ENCODE data around the gene ZMIZ1.

Gene ZMIZ1

GRCh38 chr10:79318369-79318768 is 249.6 kb downstream of the ZMIZ1 start:
- H3K4me3 ChIP-seq (ENCODE audit: insufficient read length, low read depth), result no peak overlapping the region
- H3K9ac ChIP-seq (ENCODE audit: insufficient read length, low read depth), result no peak overlapping the region
- peaks cover 21% of the 10 kb centered on the region for H3K36me3 ChIP-seq (ENCODE audit: insufficient read depth, insufficient read length, low read length)
- no peak for DNase-seq (ENCODE audit: low read depth, low spot score)
- H3K27me3 ChIP-seq (ENCODE audit: insufficient read depth, insufficient read length), result peaks cover 4% of the 10 kb centered on the region
- H3K4me1 ChIP-seq (ENCODE audit: insufficient read depth, insufficient read length), result peaks cover 13% of the 10 kb centered on the region
- no peaks in the 10 kb centered on the region for H3K9me3 ChIP-seq (ENCODE audit: insufficient read depth, low read length)
- TF ChIP-seq ZNF274 (IDR thresholded peaks at IDR 0.05; ENCODE audit: low read depth, low read length) (no peak), YY1 (IDR thresholded peaks at IDR 0.05; ENCODE audit: insufficient read depth, insufficient read length) (no peak), SUZ12 (IDR thresholded peaks at IDR 0.05; ENCODE audit: extremely low read depth, insufficient read depth, insufficient read length) (no peak)

DNA sequence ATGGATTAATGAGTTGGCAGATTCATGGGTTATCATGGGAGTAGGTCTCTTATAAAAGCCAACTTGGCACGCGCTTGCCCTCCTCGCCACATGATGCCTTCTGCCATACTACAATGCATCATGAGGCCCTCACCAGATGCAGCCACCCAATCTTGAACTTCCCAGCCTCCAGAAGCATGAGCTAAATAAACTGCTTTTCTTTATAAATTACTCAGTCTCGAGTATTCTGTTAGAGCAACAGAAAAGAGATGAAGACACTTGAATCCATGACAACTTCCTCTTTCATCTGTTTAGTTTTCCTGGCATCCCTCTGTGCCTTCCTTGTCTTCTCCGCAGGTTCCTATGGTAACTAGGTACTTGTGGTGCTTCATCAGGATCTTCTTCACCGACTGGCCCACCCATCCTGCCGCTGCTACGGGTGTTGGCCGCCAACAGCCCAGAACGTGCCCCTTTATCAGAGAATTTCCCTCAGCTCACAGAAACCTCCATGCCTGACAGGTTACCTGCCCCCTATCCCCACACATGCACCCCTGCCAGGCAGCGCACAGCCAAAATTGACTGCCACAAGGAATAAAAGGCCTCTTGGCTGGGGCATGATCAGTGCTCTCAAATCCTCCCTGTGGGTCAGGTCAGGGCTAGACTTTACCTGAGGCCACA is 250.5 kb downstream of the ZMIZ1 start:
- no peaks in the 10 kb centered on the region for H3K9me3 ChIP-seq (ENCODE audit: insufficient read depth, low read length)
- H3K36me3 ChIP-seq (ENCODE audit: insufficient read depth, insufficient read length, low read length), result peaks cover 12% of the 10 kb centered on the region
- no peak overlapping the region for H3K4me3 ChIP-seq (ENCODE audit: insufficient read length, low read depth)
- H3K4me1 ChIP-seq (ENCODE audit: insufficient read depth, insufficient read length), result peaks cover 13% of the 10 kb centered on the region
- no peak overlapping the region for H3K9ac ChIP-seq (ENCODE audit: insufficient read length, low read depth)
- TF ChIP-seq SUZ12 (IDR thresholded peaks at IDR 0.05; ENCODE audit: extremely low read depth, insufficient read depth, insufficient read length) (no peak), YY1 (IDR thresholded peaks at IDR 0.05; ENCODE audit: insufficient read depth, insufficient read length) (no peak), ZNF274 (IDR thresholded peaks at IDR 0.05; ENCODE audit: low read depth, low read length) (no peak)
- peaks cover 4% of the 10 kb centered on the region for H3K27me3 ChIP-seq (ENCODE audit: insufficient read depth, insufficient read length)
- DNase-seq (ENCODE audit: low read depth, low spot score), result no peak

GRCh38 chr10:79320316-79320715 is 251.6 kb downstream of the ZMIZ1 start:
- H3K9me3 ChIP-seq (ENCODE audit: insufficient read depth, low read length), result no peaks in the 10 kb centered on the region
- peaks cover 3% of the 10 kb centered on the region for H3K36me3 ChIP-seq (ENCODE audit: insufficient read depth, insufficient read length, low read length)
- peaks cover 13% of the 10 kb centered on the region for H3K4me1 ChIP-seq (ENCODE audit: insufficient read depth, insufficient read length)
- no peak overlapping the region for H3K9ac ChIP-seq (ENCODE audit: insufficient read length, low read depth)
- no peak for DNase-seq (ENCODE audit: low read depth, low spot score)
- no peak overlapping the region for H3K4me3 ChIP-seq (ENCODE audit: insufficient read length, low read depth)
- H3K27me3 ChIP-seq (ENCODE audit: insufficient read depth, insufficient read length), result peaks cover 9% of the 10 kb centered on the region
- TF ChIP-seq SUZ12 (IDR thresholded peaks at IDR 0.05; ENCODE audit: extremely low read depth, insufficient read depth, insufficient read length) (no peak), ZNF274 (IDR thresholded peaks at IDR 0.05; ENCODE audit: low read depth, low read length) (no peak), YY1 (IDR thresholded peaks at IDR 0.05; ENCODE audit: insufficient read depth, insufficient read length) (no peak)

DNA sequence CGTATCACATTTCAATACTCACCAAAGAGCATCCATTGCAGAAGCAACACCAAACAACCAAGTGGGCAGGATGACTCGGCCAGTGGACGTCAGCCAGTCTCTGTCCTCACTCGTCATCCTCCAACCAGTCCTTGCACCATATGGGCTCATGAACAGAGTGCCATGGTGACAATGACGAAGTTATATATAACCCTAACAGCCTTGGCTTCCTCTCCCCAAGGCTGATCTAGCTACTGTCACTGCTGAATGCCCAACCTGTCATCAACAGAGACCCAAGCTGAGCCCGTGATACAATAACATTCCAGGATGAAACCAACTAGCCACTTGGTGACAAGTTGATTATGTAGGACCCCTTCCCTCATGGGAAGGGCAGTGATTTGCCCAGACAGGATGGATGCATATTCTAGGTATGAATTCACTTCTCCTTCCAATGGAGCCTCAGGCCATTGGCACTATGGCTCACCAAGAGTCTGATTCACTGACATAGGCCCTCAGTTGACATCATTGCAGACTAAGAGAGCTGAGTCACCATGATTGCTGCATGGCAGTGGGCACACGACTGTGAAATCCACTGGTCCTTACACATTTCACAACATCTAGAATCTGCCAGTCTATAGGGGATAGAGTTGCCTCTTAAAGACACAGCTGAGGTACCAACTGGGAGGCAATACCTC is 252.2 kb downstream of the ZMIZ1 start:
- no peak for DNase-seq (ENCODE audit: low read depth, low spot score)

GRCh38 chr10:79321494-79321882 is 252.7 kb downstream of the ZMIZ1 start:
- Histone ChIP-seq H3K4me3 (ENCODE audit: insufficient read length, low read depth) (no peak overlapping the region), H3K9me3 (ENCODE audit: insufficient read depth, low read length) (no peaks in the 10 kb centered on the region), H3K4me1 (ENCODE audit: insufficient read depth, insufficient read length) (peaks cover 13% of the 10 kb centered on the region), H3K36me3 (ENCODE audit: insufficient read depth, insufficient read length, low read length) (no peaks in the 10 kb centered on the region), H3K27me3 (ENCODE audit: insufficient read depth, insufficient read length) (peaks cover 16% of the 10 kb centered on the region), H3K9ac (ENCODE audit: insufficient read length, low read depth) (no peak overlapping the region)
- DNase-seq (ENCODE audit: low read depth, low spot score), result no peak
- TF ChIP-seq YY1 (IDR thresholded peaks at IDR 0.05; ENCODE audit: insufficient read depth, insufficient read length) (no peak), SUZ12 (IDR thresholded peaks at IDR 0.05; ENCODE audit: extremely low read depth, insufficient read depth, insufficient read length) (no peak), ZNF274 (IDR thresholded peaks at IDR 0.05; ENCODE audit: low read depth, low read length) (no peak)

More for the DNA sequence above, 252.2 kb downstream of the ZMIZ1 start:
- Histone ChIP-seq H3K27me3 (ENCODE audit: insufficient read depth, insufficient read length) (peaks cover 12% of the 10 kb centered on the region), H3K4me1 (ENCODE audit: insufficient read depth, insufficient read length) (peaks cover 13% of the 10 kb centered on the region), H3K4me3 (ENCODE audit: insufficient read length, low read depth) (no peak overlapping the region), H3K9ac (ENCODE audit: insufficient read length, low read depth) (no peak overlapping the region), H3K36me3 (ENCODE audit: insufficient read depth, insufficient read length, low read length) (no peaks in the 10 kb centered on the region), H3K9me3 (ENCODE audit: insufficient read depth, low read length) (no peaks in the 10 kb centered on the region)
- no peak for TF ChIP-seq ZNF274 (IDR thresholded peaks at IDR 0.05; ENCODE audit: low read depth, low read length)
- no peak for TF ChIP-seq YY1 (IDR thresholded peaks at IDR 0.05; ENCODE audit: insufficient read depth, insufficient read length)
- no peak for TF ChIP-seq SUZ12 (IDR thresholded peaks at IDR 0.05; ENCODE audit: extremely low read depth, insufficient read depth, insufficient read length)

DNA sequence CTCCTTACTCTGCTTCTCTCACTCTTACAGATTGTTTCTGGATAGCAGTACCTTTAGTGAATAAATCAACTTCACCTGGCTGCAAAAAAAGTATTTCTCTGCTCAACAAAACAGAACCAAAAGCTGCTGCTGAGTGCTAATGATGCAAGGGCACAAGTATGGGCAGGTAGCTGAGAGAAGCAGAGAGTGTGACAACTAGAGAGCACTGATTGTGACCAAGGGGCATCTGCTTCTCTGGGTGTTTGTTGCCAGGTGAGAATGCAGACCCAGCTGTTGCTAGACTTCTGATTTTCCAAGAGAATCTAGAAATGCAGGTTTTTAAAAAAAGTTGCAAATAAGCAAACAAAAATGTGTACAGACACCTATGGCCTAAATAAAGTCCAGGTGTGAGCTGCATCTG is 253.2 kb downstream of the ZMIZ1 start:
- no peak for DNase-seq (ENCODE audit: low read depth, low spot score)
- Histone ChIP-seq H3K9ac (ENCODE audit: insufficient read length, low read depth) (no peak overlapping the region), H3K4me3 (ENCODE audit: insufficient read length, low read depth) (no peak overlapping the region), H3K36me3 (ENCODE audit: insufficient read depth, insufficient read length, low read length) (no peaks in the 10 kb centered on the region), H3K4me1 (ENCODE audit: insufficient read depth, insufficient read length) (peaks cover 8% of the 10 kb centered on the region), H3K9me3 (ENCODE audit: insufficient read depth, low read length) (no peaks in the 10 kb centered on the region), H3K27me3 (ENCODE audit: insufficient read depth, insufficient read length) (peaks cover 19% of the 10 kb centered on the region)
- TF ChIP-seq ZNF274 (IDR thresholded peaks at IDR 0.05; ENCODE audit: low read depth, low read length), result no peak
- TF ChIP-seq YY1 (IDR thresholded peaks at IDR 0.05; ENCODE audit: insufficient read depth, insufficient read length), result no peak
- TF ChIP-seq SUZ12 (IDR thresholded peaks at IDR 0.05; ENCODE audit: extremely low read depth, insufficient read depth, insufficient read length), result no peak

Data from NT2/D1 (cell line).